HG03558 (cell line): Measurements from ENCODE around the gene ARMS2.

Experiments
- ATAC-seq: cut with Tn5 transposase; IDR thresholded peaks from one replicate; pipeline ENCODE4 v1.9.1; 2021; ENCODE audit warnings: moderate number of reproducible peaks; ENCODE audit not compliant: unreplicated experiment; ENCODE audit errors: extremely low read depth

The ARMS2 gene, protein sequence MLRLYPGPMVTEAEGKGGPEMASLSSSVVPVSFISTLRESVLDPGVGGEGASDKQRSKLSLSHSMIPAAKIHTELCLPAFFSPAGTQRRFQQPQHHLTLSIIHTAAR

DNA sequence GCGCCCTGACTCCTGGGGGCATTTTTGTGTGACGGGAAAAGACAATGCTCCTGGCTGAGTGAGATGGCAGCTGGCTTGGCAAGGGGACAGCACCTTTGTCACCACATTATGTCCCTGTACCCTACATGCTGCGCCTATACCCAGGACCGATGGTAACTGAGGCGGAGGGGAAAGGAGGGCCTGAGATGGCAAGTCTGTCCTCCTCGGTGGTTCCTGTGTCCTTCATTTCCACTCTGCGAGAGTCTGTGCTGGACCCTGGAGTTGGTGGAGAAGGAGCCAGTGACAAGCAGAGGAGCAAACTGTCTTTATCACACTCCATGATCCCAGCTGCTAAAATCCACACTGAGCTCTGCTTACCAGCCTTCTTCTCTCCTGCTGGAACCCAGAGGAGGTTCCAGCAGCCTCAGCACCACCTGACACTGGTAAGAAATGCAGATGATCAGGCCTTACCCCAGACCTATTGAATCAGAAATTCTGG, at the start of gene ARMS2:
Gene ARMS2, plus strand, starts transcription at position 51 of the 478 bp plus-strand sequence. Its CDS starts 75 bp downstream, at position 126.
- ATAC-seq: no peak

DNA sequence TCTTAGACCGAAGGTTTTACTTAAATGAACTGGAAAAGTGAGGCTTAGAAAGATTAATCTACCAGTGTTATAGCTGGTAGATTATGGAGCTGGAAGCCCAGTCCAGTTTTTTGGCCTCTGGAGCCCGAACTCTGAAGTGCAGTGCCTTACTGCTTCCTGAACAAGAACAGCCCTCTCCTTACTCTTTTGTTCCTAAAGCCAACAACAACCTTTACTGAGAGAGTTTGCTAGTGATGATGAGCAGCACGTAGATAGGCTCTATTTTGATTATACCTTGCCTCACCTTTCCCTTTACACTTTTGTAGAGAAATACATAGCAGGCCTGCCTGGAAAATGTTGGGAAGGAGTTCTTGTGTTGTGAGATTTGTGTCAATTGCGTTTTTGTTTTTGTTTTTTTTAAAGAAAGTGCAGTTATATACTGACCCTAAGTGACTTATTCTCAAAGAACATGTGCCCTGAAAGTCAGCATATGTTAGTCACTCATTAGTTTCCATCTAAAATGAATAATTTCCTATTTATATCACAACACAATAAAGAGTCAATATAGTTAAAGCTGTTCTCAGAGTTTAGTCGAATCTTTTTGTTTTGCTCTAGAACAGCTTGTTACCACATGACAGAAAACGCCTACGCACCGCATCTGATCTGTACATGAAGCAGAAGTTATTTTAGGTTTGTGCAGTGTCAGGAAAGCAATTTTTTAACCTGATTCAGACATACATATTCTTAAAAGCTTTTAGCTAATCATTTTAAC, 46.9 kb upstream of the ARMS2 start:
- ATAC-seq: no peak

DNA sequence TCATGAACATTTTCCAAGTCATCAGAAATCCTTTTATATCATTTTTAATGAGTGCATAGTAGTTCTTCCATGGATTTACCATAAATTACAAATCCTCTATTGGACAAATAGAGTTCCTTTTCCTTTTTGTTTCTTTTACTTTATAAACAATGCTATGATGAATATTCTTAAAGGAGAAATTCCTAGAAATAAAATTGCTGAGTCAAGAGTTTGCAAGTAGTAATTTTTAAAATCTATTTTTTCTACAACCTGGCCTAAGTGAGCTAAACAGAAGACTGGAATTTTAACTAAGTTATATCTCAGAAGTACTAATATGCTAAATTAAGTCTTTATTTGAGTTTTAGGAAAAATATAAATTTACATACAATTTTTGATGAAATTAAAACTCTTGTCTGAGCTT, 41.1 kb upstream of the ARMS2 start:
- ATAC-seq: no peak

DNA sequence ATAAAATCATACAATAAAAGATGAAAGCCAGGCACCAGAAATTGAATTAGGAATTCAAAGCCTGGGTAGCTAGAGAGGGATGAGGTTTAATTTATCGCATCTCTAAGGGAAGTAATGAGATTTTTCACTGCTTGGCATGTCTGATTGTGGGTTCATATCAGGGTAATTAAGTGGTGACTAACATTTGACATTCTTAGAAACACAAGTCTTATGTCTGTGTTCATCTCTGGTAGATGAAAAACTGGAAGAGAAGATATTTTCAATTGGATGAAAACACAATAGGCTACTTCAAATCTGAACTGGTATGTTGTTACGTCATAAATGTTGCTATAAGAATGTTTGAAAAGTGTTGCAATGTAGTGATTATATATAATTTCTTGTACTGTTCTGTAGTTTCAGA, 36.8 kb upstream of the ARMS2 start:
- no peak for ATAC-seq

DNA sequence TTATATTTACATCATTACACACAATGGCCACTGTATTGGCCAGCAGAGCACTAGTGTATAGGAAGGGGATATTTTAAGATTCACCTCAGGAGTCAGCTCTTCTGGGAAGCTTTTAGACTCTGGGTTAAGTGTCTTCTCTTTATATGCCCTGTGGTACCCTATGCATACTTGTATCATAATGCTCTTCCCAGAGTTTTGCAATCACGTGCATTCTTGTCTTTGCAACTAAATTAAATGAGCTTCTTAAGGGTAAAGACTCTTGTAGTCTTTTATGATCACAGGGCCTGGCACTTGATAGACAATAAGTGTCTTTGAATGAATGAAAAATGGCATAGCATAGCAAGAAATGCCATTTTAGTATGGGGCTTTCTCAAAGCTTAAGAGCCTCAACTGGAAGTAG, 35.4 kb upstream of the ARMS2 start:
- ATAC-seq: no peak

DNA sequence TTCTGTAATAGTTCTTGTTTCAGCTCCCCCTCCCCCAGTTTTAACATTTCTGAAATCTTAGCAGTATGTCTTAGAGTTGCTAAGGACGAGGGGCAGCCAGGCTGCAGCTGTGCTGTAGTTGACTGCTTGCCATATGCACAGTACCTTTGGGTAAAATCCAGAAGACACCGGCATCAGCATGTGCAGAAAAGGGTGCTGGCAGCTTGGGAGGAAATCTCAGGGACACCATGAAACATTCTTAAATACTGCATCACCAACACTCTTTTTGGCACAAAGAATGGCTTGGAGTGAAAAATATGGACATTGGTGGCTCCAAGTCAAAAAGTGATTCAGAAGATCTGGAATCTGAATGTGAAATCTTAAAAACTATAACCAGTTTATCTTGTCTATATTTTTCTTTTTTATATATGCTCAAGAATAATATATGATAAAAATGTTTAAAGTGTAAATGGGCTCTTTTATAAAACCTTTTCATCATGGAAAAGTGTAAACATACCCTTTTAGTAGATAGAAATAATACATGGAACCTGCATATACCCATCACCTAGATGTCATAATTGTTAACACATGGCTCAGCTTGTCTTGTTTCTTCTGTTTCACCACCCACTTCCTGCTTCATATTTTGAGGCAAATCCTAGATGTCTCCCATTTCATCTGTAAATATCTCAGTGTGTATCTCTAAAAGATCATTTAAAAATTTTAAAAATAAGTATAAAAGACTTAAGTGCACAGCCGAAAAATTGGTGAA, 34.4 kb upstream of the ARMS2 start:
- ATAC-seq: no peak

DNA sequence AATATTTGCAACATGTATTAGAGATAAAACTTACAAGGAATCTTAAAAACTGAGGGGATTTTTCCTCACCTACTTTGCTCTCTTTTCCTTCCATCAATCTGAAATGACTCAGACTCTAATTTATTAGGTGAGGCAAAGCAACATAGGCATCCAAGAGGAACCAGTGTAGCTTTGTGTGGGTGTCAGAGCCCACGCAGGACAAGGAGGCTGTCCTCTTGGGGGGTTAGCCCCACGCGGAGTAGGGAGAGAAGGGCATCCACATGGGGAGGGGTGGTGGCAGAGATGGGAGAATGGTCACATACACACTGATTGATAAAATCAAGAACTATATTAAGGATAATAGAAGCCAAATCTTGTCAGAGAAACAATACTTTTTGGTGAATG, 33.8 kb upstream of the ARMS2 start:
- no peak for ATAC-seq

DNA sequence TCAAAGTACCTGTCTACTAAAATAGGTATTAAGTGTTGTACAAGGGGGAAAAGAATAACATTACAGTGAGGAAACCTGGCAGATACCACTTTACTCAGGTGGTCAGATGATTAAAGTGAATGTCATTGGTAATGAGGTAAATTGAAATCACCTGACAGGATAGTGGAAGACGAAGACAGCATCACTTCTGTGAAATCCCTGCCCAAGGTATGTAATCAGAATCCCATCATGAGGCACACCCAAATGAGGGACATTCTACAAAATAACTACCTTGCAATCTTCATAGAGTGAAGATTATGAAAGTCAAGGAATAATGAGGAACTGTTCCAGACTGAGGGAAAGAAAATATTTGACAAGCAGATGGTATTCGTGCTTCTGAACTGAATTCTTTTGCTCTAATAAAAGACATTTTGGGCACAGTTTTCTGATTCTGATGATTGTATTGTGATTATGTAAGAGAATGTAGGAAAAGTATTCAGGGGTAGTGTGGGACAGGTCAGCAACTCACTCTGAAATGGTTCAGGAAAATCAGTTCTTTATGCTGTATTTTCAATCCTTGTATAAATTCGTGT, 33.3 kb upstream of the ARMS2 start:
- ATAC-seq: no peak

DNA sequence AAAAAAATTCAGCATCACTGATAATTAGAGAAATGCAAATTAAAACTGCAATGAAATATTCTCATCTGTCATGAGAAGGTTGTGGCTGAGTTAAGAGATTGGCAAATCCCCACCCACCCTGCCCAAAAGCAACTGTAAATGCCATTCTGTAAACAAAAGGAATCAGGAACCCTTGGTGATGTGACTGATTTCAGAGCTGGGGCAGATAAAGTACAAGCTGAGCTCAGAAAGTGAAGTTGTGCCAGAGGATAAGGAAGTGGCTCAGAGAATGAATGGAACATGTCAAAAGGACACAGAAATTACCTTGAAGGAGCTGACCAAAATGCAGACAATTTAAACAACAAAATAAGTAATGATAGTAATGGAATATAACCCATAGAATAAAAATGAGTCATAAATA, 32.7 kb upstream of the ARMS2 start:
- ATAC-seq: no peak

DNA sequence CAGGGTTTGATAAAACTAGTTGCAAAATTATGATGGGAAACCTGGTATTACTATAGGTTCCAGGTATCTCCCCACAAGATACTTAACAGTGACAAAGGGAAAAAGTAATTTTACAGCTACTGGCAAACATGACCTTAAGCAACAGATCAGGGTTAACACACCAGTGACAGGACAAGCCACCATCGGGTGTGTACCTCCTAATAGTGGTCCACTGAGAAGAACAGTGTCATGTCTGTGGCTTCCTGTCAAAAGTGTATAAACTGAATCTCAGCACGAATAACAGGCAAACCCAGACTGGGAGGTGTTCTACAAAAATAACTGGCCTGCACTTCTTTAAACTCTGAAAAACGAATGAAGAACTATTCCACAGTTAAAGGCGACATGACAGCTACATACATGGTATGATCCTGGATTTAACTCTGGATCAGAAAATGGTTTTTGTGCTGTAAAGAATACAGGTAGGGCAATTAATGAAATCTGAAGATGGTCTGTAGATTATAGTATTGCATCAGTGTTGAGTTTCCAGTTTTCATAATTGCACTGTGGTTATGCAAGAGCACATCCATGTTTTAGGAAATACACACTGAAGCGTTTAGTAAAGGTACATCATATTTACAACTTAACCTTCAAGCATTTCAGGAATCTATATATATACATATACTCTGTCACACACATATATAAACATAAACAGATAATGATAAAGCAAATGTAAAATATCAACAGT, 32.0 kb upstream of the ARMS2 start:
- ATAC-seq: no peak

DNA sequence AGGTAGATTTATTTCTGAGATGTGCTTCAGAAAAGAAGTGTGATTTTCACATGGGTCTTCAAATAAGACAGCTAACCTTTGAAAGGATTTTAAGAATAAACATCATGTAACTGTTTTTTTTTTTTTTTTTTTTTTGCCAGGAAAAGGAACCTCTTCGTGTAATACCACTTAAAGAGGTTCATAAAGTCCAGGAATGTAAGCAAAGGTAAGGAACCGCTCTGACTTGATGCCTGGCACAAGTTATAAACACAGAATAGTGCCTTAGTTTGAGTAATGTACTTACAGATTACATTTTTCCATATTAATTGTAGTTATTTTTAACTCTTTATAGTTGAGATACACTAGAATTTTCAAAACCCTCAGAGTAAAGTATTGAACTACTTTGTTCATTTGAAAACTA, 30.4 kb upstream of the ARMS2 start:
- no peak for ATAC-seq

DNA sequence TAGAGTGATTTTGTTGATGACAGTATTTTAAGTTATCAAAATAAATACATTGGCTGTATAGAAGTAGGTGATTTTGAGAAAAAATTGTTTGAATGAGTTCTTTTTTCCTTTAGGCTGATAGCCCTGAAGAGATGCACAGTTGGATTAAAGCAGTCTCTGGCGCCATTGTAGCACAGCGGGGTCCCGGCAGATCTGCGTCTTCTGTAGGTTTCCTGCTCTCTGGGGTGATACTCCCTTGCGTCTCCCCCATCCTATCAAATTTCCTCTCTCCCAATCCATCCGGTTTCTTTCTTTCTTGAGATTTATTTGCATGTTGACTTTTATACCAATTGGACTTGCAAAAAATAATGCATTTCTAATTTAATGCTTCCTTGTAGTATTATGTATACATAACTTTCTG, 27.6 kb upstream of the ARMS2 start:
- ATAC-seq: no peak

DNA sequence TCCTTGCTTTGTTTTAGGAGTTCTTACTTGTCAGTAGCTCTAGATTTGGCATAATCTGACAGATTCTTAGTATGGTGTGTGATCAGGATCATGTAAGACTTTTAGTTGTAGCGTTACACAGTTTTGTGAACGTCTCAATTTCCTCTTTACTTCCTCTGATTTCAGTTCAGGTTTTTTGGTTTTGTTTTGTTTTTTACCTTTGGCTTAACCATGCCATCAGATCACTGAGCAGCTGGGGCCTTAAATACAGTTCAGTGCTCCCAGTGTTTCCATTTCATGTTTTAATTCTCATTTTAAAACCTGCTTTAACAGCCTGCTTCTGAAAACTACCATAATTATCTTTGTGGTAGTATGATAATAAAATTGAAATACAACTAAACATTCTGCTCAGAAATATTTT, 27.2 kb upstream of the ARMS2 start:
- ATAC-seq: no peak

DNA sequence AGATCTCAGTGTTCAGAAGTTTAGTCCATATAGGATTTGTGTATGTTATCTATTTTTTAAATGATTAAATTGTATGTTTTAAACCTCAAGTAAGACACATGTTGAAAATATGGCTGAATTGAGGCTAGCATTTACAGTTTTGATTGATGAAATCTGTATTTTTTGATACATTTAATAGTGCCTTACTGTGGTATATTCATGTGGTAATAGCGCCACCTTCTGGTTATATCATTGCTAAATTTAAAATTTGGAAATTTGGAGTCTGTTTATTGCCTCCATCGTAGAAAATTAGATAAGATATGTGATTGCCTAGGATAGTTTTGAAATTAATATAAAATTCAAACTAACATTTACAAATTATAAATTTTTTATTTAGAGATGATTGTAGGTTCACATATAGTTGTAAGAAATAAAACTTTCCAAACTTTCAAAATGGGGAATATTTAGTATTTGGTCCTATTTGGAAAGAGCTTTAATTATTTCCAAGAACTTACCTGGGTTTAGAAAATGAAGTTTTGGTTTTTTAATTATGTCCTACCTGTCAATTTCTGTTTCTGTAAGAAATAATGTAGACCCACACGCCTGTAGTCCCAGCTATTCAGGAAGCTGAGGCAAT, 19.1 kb upstream of the ARMS2 start:
- no peak for ATAC-seq

DNA sequence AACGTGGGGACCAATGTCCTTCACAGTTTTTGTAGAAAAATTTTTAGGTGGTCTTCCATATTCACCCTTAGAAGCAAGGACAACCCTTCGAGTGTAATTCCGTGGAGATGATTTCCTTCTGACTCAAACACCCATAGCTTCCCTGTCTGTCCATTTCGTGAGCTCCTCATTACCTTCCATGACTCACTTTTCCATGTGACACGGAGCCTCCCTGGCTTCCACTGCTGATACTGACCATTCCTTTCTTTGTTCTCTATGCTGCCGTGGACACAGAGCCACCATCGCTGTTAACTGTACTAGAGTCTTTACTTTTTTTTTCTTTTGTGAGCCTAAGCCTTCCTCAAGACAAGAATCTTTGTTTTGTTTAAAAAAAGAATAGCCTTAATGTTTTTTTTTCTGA, 12.5 kb upstream of the ARMS2 start:
- ATAC-seq: no peak

DNA sequence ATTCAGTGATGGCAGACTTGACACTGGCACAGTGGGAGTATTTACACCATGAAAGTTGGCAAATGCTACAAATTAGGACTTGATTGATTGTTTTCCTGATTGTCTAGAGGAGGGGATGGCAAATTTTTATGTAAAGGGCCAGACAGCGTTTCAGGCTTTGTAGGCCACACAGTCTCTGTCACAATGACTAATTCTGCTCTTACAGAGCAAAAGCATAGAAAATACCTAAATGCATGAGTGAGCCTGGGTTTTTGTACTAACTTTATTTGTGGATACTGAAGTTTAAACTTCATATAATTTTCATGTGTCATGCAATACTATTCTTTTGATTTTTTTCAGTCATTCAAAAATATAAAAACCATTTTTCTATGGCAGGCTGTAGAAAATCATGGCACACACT, 9.0 kb upstream of the ARMS2 start:
- no peak for ATAC-seq

DNA sequence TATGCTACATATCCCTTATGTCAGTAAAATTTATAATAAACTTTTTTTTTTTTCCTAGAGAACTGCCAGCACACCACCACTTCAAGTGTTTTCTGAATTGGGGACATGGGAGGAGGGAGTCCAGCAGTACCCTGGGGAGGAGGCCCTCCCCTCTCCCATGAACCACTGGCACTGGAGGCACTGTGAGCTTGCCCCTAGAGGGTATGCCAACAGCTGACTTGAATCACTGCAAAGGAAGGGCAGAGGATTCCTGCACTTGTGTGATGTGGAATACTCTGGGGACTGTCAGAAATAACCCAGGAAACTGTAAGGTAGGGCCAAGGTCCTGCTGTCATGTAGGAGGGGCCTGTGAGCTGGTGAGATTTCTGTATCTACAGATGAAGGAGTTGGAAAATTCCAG, 8.5 kb upstream of the ARMS2 start:
- no peak for ATAC-seq

DNA sequence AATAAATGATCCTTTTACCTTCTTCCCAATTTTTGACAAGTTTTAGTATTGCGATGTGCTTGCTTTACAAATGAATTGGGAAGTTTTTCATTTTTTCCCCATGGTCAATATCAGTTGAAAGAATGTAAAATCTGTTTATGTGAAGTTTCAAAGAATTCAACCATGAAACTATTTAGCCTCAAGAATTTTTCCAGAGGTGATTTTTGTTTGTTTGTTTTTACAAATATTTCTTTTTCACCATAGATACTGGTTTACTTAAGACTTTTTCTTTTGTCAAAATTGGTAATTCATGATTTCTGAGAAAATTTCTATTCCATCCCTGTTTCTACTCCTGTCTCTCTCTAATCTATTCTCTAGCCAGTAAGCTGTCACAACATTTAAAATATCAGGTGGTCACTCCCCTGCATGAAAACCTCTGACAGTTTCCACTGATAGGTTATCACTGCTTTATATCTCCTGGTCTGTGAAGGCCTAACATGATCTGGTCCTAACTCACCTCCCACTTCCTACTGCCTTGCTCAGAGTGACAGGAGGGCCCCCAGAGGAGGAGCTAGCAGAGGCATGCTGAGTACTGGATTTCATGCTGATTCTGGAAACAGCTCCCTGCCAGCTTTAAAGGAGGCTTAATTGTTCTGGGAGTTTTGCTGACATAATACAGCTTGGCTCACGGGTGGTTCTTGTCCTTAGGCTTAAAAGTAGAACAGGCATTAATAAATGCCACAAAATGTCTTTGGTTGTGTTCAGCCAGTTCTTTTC, 7.6 kb upstream of the ARMS2 start:
- no peak for ATAC-seq

DNA sequence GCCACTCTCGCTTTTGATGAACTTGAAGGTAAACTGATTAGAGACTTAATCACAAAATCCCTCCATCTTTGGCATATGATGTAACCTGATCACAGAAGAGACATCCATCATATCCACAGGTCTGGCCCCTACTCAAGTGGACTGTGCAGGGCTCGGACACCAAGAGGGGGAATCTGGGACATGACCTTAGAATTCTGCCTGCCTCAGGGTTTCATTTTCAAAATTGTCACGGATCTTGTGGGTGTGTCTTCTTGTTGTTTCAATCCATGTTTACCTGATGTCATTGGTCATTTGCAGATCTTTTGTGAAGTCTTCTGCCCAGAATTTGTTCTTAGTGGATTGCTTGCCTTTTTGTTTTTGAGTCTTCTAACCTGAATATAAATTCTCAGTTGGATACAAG, 5.9 kb upstream of the ARMS2 start:
- no peak for ATAC-seq
